ENCODE data around the gene SPTLC1. TPM values are rescaled to one million over a fixed set of nuclear protein-coding genes. Genes with fewer than 3 reads are reported as not detected.
"Not testable (repeated sequence)": the region's sequence is repeated elsewhere in the genome, so short reads cannot be mapped to it uniquely, and the experiment has no call there.

SPTLC1 gene
- total RNA-seq, 2 experiments from 2014 or later = 49.1 to 54.5 TPM

GRCh38 chr9:92003308-92004044 lies 111.7 kb downstream of the SPTLC1 start:
- Mint-ChIP-seq H3K9me3 (no peaks in the 10 kb centered on the region), H3K27me3 (peaks cover 8% of the 10 kb centered on the region), H3K27ac (no peak overlapping the region), H3K36me3 (no peaks in the 10 kb centered on the region), H3K4me3 (no peak overlapping the region), H3K4me1 (no peaks in the 10 kb centered on the region)
- no peak for DNase-seq

GRCh38 chr9:92001948-92002347 lies 113.3 kb downstream of the SPTLC1 start:
- H3K27ac Mint-ChIP-seq, DNase-seq, H3K9me3 Mint-ChIP-seq, H3K36me3 Mint-ChIP-seq, H3K27me3 Mint-ChIP-seq, H3K4me3 Mint-ChIP-seq, H3K4me1 Mint-ChIP-seq: not testable (repeated sequence)

- Mint-ChIP-seq H3K4me1 (no peaks in the 10 kb centered on the region), H3K4me3 (no peak overlapping the region), H3K27me3 (peaks cover 8% of the 10 kb centered on the region), H3K36me3 (no peaks in the 10 kb centered on the region), H3K27ac (no peak overlapping the region), H3K9me3 (no peaks in the 10 kb centered on the region)
- DNase-seq = no peak
Observed at GRCh38 chr9:92001244-92001643, 114.0 kb downstream of the SPTLC1 start.

GRCh38 chr9:91995000-91995655 lies 120.1 kb downstream of the SPTLC1 start:
- H3K36me3 Mint-ChIP-seq = no peaks in the 10 kb centered on the region
- no peak overlapping the region for H3K27ac Mint-ChIP-seq
- H3K4me1 Mint-ChIP-seq = no peaks in the 10 kb centered on the region
- DNase-seq = no peak
- no peak overlapping the region for H3K4me3 Mint-ChIP-seq
- H3K9me3 Mint-ChIP-seq = no peaks in the 10 kb centered on the region
- peaks cover 14% of the 10 kb centered on the region for H3K27me3 Mint-ChIP-seq

GRCh38 chr9:91994422-91994821 lies 120.8 kb downstream of the SPTLC1 start:
- no peak for DNase-seq
- Mint-ChIP-seq H3K27me3 (peaks cover 14% of the 10 kb centered on the region), H3K9me3 (no peaks in the 10 kb centered on the region), H3K4me1 (no peaks in the 10 kb centered on the region), H3K4me3 (no peak overlapping the region), H3K36me3 (no peaks in the 10 kb centered on the region), H3K27ac (no peak overlapping the region)

GRCh38 chr9:91992461-91993041 lies 122.7 kb downstream of the SPTLC1 start:
- H3K9me3 Mint-ChIP-seq = no peaks in the 10 kb centered on the region
- no peak overlapping the region for H3K4me3 Mint-ChIP-seq
- H3K27ac Mint-ChIP-seq = no peak overlapping the region
- no peak for DNase-seq
- H3K27me3 Mint-ChIP-seq = peaks cover 23% of the 10 kb centered on the region
- H3K4me1 Mint-ChIP-seq = no peaks in the 10 kb centered on the region
- no peaks in the 10 kb centered on the region for H3K36me3 Mint-ChIP-seq

GRCh38 chr9:91991721-91992341 lies 123.4 kb downstream of the SPTLC1 start:
- H3K4me3 Mint-ChIP-seq = no peak overlapping the region
- DNase-seq = no peak
- no peak overlapping the region for H3K27ac Mint-ChIP-seq
- H3K27me3 Mint-ChIP-seq = peaks cover 23% of the 10 kb centered on the region
- no peaks in the 10 kb centered on the region for H3K9me3 Mint-ChIP-seq
- H3K4me1 Mint-ChIP-seq = no peaks in the 10 kb centered on the region
- no peaks in the 10 kb centered on the region for H3K36me3 Mint-ChIP-seq

- H3K4me1 Mint-ChIP-seq = no peaks in the 10 kb centered on the region
- H3K9me3 Mint-ChIP-seq = peaks cover 5% of the 10 kb centered on the region
- no peak overlapping the region for H3K4me3 Mint-ChIP-seq
- DNase-seq = no peak
- peaks cover 12% of the 10 kb centered on the region for H3K27me3 Mint-ChIP-seq
- no peak overlapping the region for H3K27ac Mint-ChIP-seq
- no peaks in the 10 kb centered on the region for H3K36me3 Mint-ChIP-seq
Observed at GRCh38 chr9:91986248-91986647, 129.0 kb downstream of the SPTLC1 start.

GRCh38 chr9:91985692-91986091 lies 129.5 kb downstream of the SPTLC1 start:
- no peaks in the 10 kb centered on the region for H3K4me1 Mint-ChIP-seq
- no peak overlapping the region for H3K4me3 Mint-ChIP-seq
- H3K27me3 Mint-ChIP-seq = peaks cover 12% of the 10 kb centered on the region
- H3K36me3 Mint-ChIP-seq = no peaks in the 10 kb centered on the region
- no peak for DNase-seq
- H3K9me3 Mint-ChIP-seq = peaks cover 9% of the 10 kb centered on the region
- H3K27ac Mint-ChIP-seq = no peak overlapping the region

Other genes with a start within 250 kb of the SPTLC1 start
- gene ROR2, start 165.2 kb downstream of the SPTLC1 start, total RNA-seq = not detected
- 100 to 1,000 TPM; 280 TPM for gene IARS1, start 178.3 kb upstream of the SPTLC1 start, total RNA-seq
- gene NOL8, start 209.9 kb upstream of the SPTLC1 start, total RNA-seq = 10 to 100 TPM; 65.0 to 73.3 TPM
- gene CENPP, start 210.5 kb upstream of the SPTLC1 start, total RNA-seq = 10 to 100 TPM; 26.5 to 27.0 TPM

All from activated naive CD8-positive, alpha-beta T cell treated with anti-CD3 and anti-CD28 coated beads for 36 hours (primary cell).